HepG2 (cell line): ENCODE results near the gene CTSZ. TPM values are rescaled to one million over a fixed set of nuclear protein-coding genes. Genes with fewer than 3 reads are reported as not detected.
A peak's percentile ranks its signal among the peaks of the same experiment; 100 is the strongest.

Experiments used
- CEBPB ChIP-seq: IDR thresholded peaks from 2 replicates; pipeline ENCODE4 v1.6.1; 2011; ENCODE audit warnings: low read depth, low read length, improper control_type of control experiment, borderline replicate concordance
- EED ChIP-seq: sonication (generic); formaldehyde crosslinking; IDR thresholded peaks from 2 replicates; pipeline ENCODE4 v1.5.0; 2020; ENCODE audit warnings: mild to moderate bottlenecking, missing genetic modification reagents
- HHEX ChIP-seq: IDR thresholded peaks from 2 replicates; pipeline ENCODE4 v1.6.1; 2016; ENCODE audit warnings: control low read depth
- KLF6 ChIP-seq: IDR thresholded peaks from 2 replicates; pipeline ENCODE4 v1.8.0; 2016; ENCODE audit warnings: missing biosample characterization, missing genetic modification reagents
- MTF2 ChIP-seq: sonication (generic); formaldehyde crosslinking; IDR thresholded peaks from 2 replicates; pipeline ENCODE4 v1.5.0; 2020; ENCODE audit warnings: missing genetic modification reagents, borderline replicate concordance
- SNRNP70 ChIP-seq: fragments of 200-400 bp; formaldehyde crosslinking; IDR thresholded peaks from 2 replicates; pipeline ENCODE4 v1.6.1; 2017; ENCODE audit warnings: mild to moderate bottlenecking, low read depth, low read length, moderate library complexity
- SP2 ChIP-seq: sonication (generic); formaldehyde crosslinking; IDR thresholded peaks from 2 replicates; pipeline ENCODE4 v1.5.1; 2020; ENCODE audit warnings: mild to moderate bottlenecking, missing genetic modification reagents
- SSRP1 ChIP-seq: IDR thresholded peaks from 2 replicates; pipeline ENCODE4 v1.6.1; 2016; ENCODE audit warnings: control low read depth
- STAT5B ChIP-seq: sonication (generic); formaldehyde crosslinking; IDR thresholded peaks from 2 replicates; pipeline ENCODE4 v1.4.0; 2020; ENCODE audit warnings: missing genetic modification reagents
- ZNF564 ChIP-seq: sonication (generic); formaldehyde crosslinking; IDR thresholded peaks from 2 replicates; pipeline ENCODE4 v1.8.1; 2023; ENCODE audit warnings: mild to moderate bottlenecking, missing genetic modification reagents
- ZNF598 ChIP-seq: sonication (generic); formaldehyde crosslinking; IDR thresholded peaks from 2 replicates; pipeline ENCODE4 v1.5.1; 2020; ENCODE audit warnings: mild to moderate bottlenecking, missing genetic modification reagents, borderline replicate concordance
- polyA plus RNA-seq, 8 experiments: library from polyadenylated mRNA; depleted of rRNA in 3 of 8; stranded (reverse) in 7 of 8; unstranded in 1 of 8; fragments of >200 nt; fragmentation: Illumina TruSeq in 4 of 8; extraction: Trizol in 4 of 8; gene quantifications; 2 replicates each; pipeline versions ENCODE4 v1.2.1 to v1.2.3, GENCODE V29; 2011 to 2016; ENCODE audit warnings: low read depth in 4 of 8, missing spikeins in 1 of 8, mixed read lengths in 1 of 8; ENCODE audit not compliant: insufficient read depth in 1 of 8
- total RNA-seq, 5 experiments: library from RNA; depleted of rRNA; stranded (reverse); fragments of >200 nt; fragmentation: Illumina TruSeq; extraction: Trizol; gene quantifications; 2 replicates each; pipeline ENCODE4 v1.2.3, GENCODE V29; 2016; ENCODE audit warnings: low read depth in 1 of 5
- TF ChIP-seq, protein P1 (sequence below): sonication (generic); formaldehyde crosslinking; IDR thresholded peaks from 2 replicates; pipeline ENCODE4 v1.4.0; 2020; ENCODE audit warnings: missing genetic modification reagents
- TF ChIP-seq, protein P2 (sequence below): sonication (generic); formaldehyde crosslinking; conservative IDR thresholded peaks from 2 replicates; pipeline ENCODE4 v1.5.0; 2020; ENCODE audit warnings: missing genetic modification reagents
- TF ChIP-seq, protein P3 (sequence below): fragments of 450-650 bp; IDR thresholded peaks from 2 replicates; pipeline ENCODE4 v1.6.1; 2017
- TF ChIP-seq, protein P4 (sequence below): sonication (generic); formaldehyde crosslinking; conservative IDR thresholded peaks from 2 replicates; pipeline ENCODE4 v1.8.0; 2022; ENCODE audit warnings: missing genetic modification reagents

CTSZ gene
- total and polyA plus RNA-seq, 2 of the 13 experiments (the other 11 are each of a cell fraction or from before 2014, with no cell fraction given), result 0.33 TPM; not detected in 1

DNA sequence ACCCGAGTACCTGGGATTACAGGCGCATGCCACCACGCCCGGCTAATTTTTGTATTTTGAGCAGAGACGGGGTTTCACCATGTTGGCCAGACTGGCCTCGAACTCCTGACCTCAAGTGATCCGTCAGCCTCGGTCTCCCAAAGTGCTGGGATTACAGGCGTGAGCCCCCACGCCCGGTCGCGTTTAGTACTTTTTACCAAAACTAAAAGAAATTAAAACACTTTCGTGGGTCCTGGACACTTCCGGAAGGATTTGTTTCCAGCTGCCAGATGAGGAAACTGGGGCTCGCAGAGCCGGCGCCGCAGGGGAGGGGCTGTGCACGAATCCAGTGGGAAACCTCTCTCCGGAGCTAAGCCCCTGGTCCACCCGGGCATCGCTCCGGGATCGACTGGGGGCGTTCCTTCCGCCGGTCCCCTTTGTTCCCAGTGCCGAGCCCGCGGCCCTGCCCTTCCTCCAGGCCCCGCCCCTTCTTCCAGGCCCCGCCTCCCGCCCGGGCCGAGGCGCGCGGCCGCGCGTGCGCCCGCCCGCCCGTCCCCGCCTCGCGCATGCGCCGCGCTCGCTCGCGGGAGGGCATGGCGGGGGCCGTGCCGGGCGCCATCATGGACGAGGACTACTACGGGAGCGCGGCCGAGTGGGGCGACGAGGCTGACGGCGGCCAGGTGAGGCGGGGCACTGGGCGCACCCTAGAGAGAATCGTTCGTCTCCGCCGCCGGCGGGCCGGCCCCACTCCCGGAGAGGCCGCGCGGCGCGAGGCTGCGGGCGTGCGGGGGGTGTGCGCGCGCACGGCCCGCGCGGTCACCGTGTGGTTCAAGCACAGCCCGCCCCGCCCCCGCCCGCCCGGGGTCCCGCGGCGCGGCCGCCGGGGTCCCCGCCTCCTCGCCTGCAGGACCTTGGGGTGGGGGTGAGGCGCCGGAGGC is 26.1 kb downstream of the CTSZ start, which contains the start of gene NELFCD (continued):
- TF ChIP-seq, protein P1, sequence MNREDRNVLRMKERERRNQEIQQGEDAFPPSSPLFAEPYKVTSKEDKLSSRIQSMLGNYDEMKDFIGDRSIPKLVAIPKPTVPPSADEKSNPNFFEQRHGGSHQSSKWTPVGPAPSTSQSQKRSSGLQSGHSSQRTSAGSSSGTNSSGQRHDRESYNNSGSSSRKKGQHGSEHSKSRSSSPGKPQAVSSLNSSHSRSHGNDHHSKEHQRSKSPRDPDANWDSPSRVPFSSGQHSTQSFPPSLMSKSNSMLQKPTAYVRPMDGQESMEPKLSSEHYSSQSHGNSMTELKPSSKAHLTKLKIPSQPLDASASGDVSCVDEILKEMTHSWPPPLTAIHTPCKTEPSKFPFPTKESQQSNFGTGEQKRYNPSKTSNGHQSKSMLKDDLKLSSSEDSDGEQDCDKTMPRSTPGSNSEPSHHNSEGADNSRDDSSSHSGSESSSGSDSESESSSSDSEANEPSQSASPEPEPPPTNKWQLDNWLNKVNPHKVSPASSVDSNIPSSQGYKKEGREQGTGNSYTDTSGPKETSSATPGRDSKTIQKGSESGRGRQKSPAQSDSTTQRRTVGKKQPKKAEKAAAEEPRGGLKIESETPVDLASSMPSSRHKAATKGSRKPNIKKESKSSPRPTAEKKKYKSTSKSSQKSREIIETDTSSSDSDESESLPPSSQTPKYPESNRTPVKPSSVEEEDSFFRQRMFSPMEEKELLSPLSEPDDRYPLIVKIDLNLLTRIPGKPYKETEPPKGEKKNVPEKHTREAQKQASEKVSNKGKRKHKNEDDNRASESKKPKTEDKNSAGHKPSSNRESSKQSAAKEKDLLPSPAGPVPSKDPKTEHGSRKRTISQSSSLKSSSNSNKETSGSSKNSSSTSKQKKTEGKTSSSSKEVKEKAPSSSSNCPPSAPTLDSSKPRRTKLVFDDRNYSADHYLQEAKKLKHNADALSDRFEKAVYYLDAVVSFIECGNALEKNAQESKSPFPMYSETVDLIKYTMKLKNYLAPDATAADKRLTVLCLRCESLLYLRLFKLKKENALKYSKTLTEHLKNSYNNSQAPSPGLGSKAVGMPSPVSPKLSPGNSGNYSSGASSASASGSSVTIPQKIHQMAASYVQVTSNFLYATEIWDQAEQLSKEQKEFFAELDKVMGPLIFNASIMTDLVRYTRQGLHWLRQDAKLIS, result no peak
- no peak for TF ChIP-seq SSRP1
- TF ChIP-seq, protein P2, sequence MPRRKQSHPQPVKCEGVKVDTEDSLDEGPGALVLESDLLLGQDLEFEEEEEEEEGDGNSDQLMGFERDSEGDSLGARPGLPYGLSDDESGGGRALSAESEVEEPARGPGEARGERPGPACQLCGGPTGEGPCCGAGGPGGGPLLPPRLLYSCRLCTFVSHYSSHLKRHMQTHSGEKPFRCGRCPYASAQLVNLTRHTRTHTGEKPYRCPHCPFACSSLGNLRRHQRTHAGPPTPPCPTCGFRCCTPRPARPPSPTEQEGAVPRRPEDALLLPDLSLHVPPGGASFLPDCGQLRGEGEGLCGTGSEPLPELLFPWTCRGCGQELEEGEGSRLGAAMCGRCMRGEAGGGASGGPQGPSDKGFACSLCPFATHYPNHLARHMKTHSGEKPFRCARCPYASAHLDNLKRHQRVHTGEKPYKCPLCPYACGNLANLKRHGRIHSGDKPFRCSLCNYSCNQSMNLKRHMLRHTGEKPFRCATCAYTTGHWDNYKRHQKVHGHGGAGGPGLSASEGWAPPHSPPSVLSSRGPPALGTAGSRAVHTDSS, result no peak
- TF ChIP-seq ZNF598 (CRISPR knock-in tag), result 0 out of 2 replicates have a peak, but pooled peaks have one; percentile 70
- TF ChIP-seq CEBPB, result no peak
- no peak for TF ChIP-seq HHEX (CRISPR knock-in tag)
- no peak; the same call in 1 of the 2 replicates for TF ChIP-seq MTF2 (CRISPR knock-in tag)
- TF ChIP-seq, protein P3, sequence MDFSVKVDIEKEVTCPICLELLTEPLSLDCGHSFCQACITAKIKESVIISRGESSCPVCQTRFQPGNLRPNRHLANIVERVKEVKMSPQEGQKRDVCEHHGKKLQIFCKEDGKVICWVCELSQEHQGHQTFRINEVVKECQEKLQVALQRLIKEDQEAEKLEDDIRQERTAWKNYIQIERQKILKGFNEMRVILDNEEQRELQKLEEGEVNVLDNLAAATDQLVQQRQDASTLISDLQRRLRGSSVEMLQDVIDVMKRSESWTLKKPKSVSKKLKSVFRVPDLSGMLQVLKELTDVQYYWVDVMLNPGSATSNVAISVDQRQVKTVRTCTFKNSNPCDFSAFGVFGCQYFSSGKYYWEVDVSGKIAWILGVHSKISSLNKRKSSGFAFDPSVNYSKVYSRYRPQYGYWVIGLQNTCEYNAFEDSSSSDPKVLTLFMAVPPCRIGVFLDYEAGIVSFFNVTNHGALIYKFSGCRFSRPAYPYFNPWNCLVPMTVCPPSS, result no peak
- TF ChIP-seq EED (CRISPR knock-in tag), result no peak
- no peak for TF ChIP-seq ZNF564 (CRISPR knock-in tag)
- peak; percentile 41; the same call in 1 of the 2 replicates for TF ChIP-seq KLF6 (CRISPR knock-in tag)
- no peak; the same call in 1 of the 2 replicates for TF ChIP-seq SP2 (CRISPR knock-in tag)
- TF ChIP-seq, protein P4, sequence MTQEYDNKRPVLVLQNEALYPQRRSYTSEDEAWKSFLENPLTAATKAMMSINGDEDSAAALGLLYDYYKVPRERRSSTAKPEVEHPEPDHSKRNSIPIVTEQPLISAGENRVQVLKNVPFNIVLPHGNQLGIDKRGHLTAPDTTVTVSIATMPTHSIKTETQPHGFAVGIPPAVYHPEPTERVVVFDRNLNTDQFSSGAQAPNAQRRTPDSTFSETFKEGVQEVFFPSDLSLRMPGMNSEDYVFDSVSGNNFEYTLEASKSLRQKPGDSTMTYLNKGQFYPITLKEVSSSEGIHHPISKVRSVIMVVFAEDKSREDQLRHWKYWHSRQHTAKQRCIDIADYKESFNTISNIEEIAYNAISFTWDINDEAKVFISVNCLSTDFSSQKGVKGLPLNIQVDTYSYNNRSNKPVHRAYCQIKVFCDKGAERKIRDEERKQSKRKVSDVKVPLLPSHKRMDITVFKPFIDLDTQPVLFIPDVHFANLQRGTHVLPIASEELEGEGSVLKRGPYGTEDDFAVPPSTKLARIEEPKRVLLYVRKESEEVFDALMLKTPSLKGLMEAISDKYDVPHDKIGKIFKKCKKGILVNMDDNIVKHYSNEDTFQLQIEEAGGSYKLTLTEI (CRISPR knock-in tag), result no peak
- no peak for TF ChIP-seq STAT5B (CRISPR knock-in tag)
- no peak for TF ChIP-seq SNRNP70
- TF ChIP-seq, all 625 proteins: peak for 273
